BE2C (cell line): ENCODE data around the gene QTRT2.

ENCODE experiments used
- DNase-seq: peaks from one replicate; pipeline ENCODE4 v3.0.0-alpha.2; 2020
- H3K27me3 ChIP-seq: fragments of 250-450 bp; sonication (Bioruptor Pico); 2 replicates; pipeline ENCODE4 v1.5.1; 2020; ENCODE audit warnings: mild to moderate bottlenecking
- H3K36me3 ChIP-seq: fragments of 250-450 bp; sonication (Bioruptor Pico); 2 replicates; pipeline ENCODE4 v1.5.1; 2020; ENCODE audit warnings: mild to moderate bottlenecking
- H3K4me1 ChIP-seq: fragments of 250-450 bp; sonication (Bioruptor Pico); 2 replicates; pipeline ENCODE4 v1.5.1; 2020
- H3K4me3 ChIP-seq: 2 replicates; pipeline ENCODE4 v1.5.1; 2011; ENCODE audit warnings: low read depth, low read length
- H3K9me3 ChIP-seq: fragments of 250-450 bp; sonication (Bioruptor Pico); 2 replicates; pipeline ENCODE4 v1.5.1; 2020
- CTCF ChIP-seq: IDR thresholded peaks from 2 replicates; pipeline ENCODE4 v1.5.1; 2012; ENCODE audit warnings: mild to moderate bottlenecking, low read depth, low read length

The QTRT2 gene

GRCh38 chr3:114035896-114036295, 20.6 kb upstream of the QTRT2 start:
- Histone ChIP-seq H3K27me3 (no peaks in the 10 kb centered on the region), H3K4me3 (no peak overlapping the region), H3K36me3 (no peaks in the 10 kb centered on the region), H3K9me3 (no peaks in the 10 kb centered on the region), H3K4me1 (no peaks in the 10 kb centered on the region)
- no peak for DNase-seq
- TF ChIP-seq CTCF, result no peak

DNA sequence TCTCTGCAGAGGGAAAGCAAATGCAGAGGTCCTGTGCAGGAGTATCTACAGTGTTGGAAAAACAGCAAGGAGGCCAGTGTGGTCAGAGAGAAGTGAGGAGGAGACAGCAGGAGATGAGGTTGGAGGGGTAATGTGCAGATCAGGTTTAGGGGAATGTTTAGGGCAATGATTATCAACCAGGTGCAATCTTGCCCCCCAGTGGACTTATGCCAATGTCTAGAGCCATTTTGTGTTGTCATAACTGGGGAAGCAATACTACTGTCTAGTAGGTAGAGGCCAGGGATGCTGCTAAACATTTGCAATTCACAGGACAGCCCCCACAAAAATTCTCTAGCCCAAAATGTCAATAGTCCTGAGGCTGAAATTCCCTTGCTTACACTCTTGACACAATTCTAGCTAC, 13.3 kb upstream of the QTRT2 start:
- H3K4me1 ChIP-seq, result no peaks in the 10 kb centered on the region
- no peak for TF ChIP-seq CTCF
- H3K4me3 ChIP-seq, result no peak overlapping the region
- DNase-seq, result no peak
- no peaks in the 10 kb centered on the region for H3K36me3 ChIP-seq
- no peaks in the 10 kb centered on the region for H3K9me3 ChIP-seq
- H3K27me3 ChIP-seq, result peaks cover 21% of the 10 kb centered on the region

- no peak for TF ChIP-seq CTCF
- H3K4me3 ChIP-seq, result no peak overlapping the region
- peaks cover 17% of the 10 kb centered on the region for H3K27me3 ChIP-seq
- H3K9me3 ChIP-seq, result no peaks in the 10 kb centered on the region
- no peak for DNase-seq
- H3K4me1 ChIP-seq, result no peaks in the 10 kb centered on the region
- H3K36me3 ChIP-seq, result no peaks in the 10 kb centered on the region
These were observed 4.3 kb upstream of the QTRT2 start for GRCh38 chr3:114052216-114052615.

- no peak for TF ChIP-seq CTCF
- H3K9me3 ChIP-seq, result no peaks in the 10 kb centered on the region
- no peaks in the 10 kb centered on the region for H3K36me3 ChIP-seq
- no peaks in the 10 kb centered on the region for H3K4me1 ChIP-seq
- H3K27me3 ChIP-seq, result no peaks in the 10 kb centered on the region; the same call in 1 of the 2 replicates
- no peak for DNase-seq
- H3K4me3 ChIP-seq, result peak overlapping the region; percentile 92
These were observed 442 bp downstream of the QTRT2 start for GRCh38 chr3:114057011-114057347.

- Histone ChIP-seq H3K9me3 (no peaks in the 10 kb centered on the region), H3K36me3 (no peaks in the 10 kb centered on the region), H3K27me3 (no peaks in the 10 kb centered on the region), H3K4me1 (no peaks in the 10 kb centered on the region), H3K4me3 (no peak overlapping the region)
- DNase-seq, result no peak
- TF ChIP-seq CTCF, result no peak
These were observed 2.1 kb downstream of the QTRT2 start for GRCh38 chr3:114058646-114059045.

DNA sequence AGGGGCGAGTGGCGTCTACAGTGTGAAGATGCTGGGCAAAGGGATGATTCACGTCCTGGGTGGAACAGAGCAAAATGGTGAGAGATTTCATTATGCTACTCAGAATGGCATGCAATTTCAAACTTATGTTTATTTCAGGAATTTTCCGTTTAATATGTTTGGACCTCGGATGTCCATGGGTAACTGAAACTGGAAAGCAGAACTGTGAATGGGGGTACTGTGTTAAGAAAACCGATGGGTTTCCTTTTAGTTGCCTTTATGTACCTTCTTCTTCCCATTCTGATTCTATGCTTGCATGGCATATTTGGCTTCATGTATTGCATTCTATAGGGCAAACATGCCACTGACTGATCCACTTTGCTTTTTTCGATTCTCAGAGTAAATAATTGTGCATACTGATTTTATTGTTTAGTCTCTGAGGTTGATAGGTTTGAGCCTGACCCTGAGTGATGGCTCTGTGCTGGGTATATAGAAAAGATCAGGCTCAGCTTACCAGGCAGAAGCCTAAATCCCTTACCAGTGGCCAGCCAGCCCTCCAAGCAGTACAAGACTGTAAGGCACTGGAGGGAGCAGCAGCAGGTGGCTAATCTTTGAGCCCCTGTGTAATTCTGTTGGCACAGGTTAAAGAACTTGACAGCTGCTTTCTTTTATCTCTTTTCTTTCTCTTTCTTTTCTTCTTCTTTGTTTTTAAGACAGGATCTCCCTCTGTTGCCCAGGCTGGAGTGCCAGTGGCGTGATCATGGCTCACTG, 4.5 kb downstream of the QTRT2 start:
- TF ChIP-seq CTCF, result no peak
- peaks cover 10% of the 10 kb centered on the region; the same call in 1 of the 2 replicates for H3K36me3 ChIP-seq
- DNase-seq, result no peak
- no peak overlapping the region for H3K4me3 ChIP-seq
- H3K27me3 ChIP-seq, result no peaks in the 10 kb centered on the region
- no peaks in the 10 kb centered on the region for H3K9me3 ChIP-seq
- H3K4me1 ChIP-seq, result no peaks in the 10 kb centered on the region
